Measurements from ENCODE around the gene THAP5.
A peak's percentile ranks its signal among the peaks of the same experiment; 100 is the strongest.

The THAP5 gene
- total RNA-seq: 22.2 to 64.6 (median 44.8) reads per million in 9 experiments

GRCh38 chr7:108569381-108570145 is at the start of gene THAP5, which contains the start of gene DNAJB9:
THAP5 (minus strand) TSS chr7:108569706; CDS start chr7:108569569, 137 bp downstream.
DNAJB9 (plus strand) TSS chr7:108569874; CDS start chr7:108571727, 1,853 bp downstream.
- H3K27ac Mint-ChIP-seq: peak within 1 kb of the TSS; percentile 99 to 100
- DNase-seq: peak; percentile 99
- peaks cover 29 to 47% of the 10 kb centered on the region in 2 donors for H3K4me1 Mint-ChIP-seq (ENCODE audit: low read depth in 2 of 2)
- peaks cover 68% of the 10 kb centered on the region for H3K36me3 Mint-ChIP-seq (ENCODE audit: insufficient read depth)
- no peaks in the 10 kb centered on the region for H3K27me3 Mint-ChIP-seq
- peak within 1 kb of the TSS; percentile 94 to 97 for H3K4me3 Mint-ChIP-seq
- no peaks in the 10 kb centered on the region for H3K9me3 Mint-ChIP-seq
- peak; percentile 86 for ATAC-seq (replicated peaks)

GRCh38 chr7:108618056-108618455 is 48.5 kb upstream of the THAP5 start:
- ATAC-seq (replicated peaks) (no peak), DNase-seq (no peak)
- Mint-ChIP-seq H3K9me3 (no peaks in the 10 kb centered on the region), H3K36me3 (ENCODE audit: insufficient read depth) (no peaks in the 10 kb centered on the region), H3K27me3 (peaks cover 19 to 29% of the 10 kb centered on the region in 2 donors), H3K4me3 (no peak overlapping the region), H3K27ac (no peak overlapping the region), H3K4me1 (ENCODE audit: low read depth in 2 of 2) (no peaks in the 10 kb centered on the region)

DNA sequence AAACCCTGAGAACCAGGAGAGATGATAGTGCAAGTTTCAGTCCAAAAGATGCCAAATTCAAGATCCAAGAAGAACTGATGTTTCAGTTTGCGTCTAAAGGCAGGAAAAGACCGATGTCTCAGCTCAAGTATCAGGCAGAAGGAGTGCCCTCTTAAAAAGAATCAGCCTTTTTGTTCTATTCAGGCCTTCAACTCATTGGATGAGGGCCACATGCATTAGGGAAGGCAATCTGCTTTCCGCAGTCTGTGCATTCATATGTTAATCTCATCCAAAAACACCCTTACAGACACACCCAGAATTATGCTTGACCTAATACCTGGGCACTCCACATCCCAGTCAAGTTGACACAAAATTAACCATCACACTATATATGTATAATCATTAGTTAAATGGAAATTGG is 45.4 kb upstream of the THAP5 start:
- no peak for ATAC-seq (replicated peaks)
- H3K27me3 Mint-ChIP-seq: peaks cover 0 to 7% of the 10 kb centered on the region in 2 donors

DNA sequence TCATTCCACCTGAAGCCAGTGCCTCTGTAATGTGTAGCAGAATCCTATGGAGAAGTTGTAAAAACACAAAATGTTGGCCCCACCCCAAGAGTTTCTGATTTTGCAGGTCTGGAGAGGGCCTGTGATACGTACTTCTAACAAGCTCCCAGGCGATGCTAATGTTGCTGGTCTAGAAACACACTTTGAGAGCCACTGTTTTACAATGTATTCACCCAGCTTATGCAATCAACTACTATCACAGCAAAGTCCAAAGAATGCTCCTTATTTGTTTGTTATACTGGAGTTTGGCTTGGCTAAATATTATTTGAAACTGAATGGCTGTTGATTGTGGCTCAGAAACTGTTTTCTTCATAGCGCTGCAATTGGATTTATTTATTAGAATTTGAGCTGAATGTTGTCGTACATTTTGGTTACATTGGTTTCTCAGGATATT is 44.5 kb upstream of the THAP5 start:
- no peaks in the 10 kb centered on the region for H3K36me3 Mint-ChIP-seq (ENCODE audit: insufficient read depth)
- ATAC-seq (replicated peaks) (no peak), DNase-seq (no peak)
- H3K4me3 Mint-ChIP-seq: no peak overlapping the region
- no peaks in the 10 kb centered on the region for H3K9me3 Mint-ChIP-seq
- H3K27ac Mint-ChIP-seq: no peak overlapping the region
- no peaks in the 10 kb centered on the region for H3K4me1 Mint-ChIP-seq (ENCODE audit: low read depth in 2 of 2)
- H3K27me3 Mint-ChIP-seq: peaks cover 0 to 7% of the 10 kb centered on the region in 2 donors

More for the DNA sequence above, 45.4 kb upstream of the THAP5 start:
- Mint-ChIP-seq H3K4me1 (ENCODE audit: low read depth in 2 of 2) (no peaks in the 10 kb centered on the region), H3K4me3 (no peak overlapping the region), H3K36me3 (ENCODE audit: insufficient read depth) (no peaks in the 10 kb centered on the region), H3K9me3 (no peaks in the 10 kb centered on the region), H3K27ac (no peak overlapping the region)
- no peak for DNase-seq

DNA sequence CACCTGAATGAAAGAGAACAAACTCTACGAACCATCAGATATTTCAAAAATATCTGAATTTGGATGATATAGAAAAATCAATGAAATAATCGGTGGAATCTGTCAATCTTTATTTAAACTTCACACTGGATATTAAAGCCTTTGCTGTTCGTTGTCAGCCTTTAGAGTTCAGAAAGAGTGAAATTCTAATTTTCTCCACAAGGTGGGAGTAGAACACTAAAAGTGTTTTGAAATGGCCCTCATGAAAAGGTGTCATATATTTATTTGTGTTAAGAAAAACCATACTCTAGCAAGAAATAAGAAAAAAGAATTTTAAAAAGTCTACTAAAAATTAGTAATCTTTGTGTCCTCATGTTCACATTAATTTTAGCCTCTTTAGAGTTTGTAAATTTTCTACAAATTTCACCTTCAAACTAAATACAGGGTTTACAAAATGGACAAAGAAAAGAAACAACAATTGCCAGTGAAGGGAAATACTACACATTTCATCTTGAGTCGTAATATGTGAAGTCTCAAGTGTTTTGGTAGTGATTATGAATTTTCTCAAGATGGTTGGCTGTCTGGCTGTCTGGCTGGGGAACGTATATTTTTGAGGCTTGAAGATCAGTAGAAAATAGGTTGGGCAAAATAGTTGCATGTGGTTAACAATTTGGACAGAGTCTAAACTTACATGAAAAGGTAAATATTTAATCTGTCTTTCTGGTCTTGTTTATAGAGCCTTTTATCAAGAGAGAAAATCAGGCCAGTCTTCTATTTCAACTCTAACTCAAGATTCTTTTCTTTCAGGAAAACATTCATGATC is 43.8 kb upstream of the THAP5 start:
- Mint-ChIP-seq H3K4me1 (ENCODE audit: low read depth in 2 of 2) (no peaks in the 10 kb centered on the region), H3K27me3 (peaks cover 0 to 6% of the 10 kb centered on the region in 2 donors), H3K4me3 (no peak overlapping the region), H3K36me3 (ENCODE audit: insufficient read depth) (no peaks in the 10 kb centered on the region), H3K27ac (no peak overlapping the region), H3K9me3 (no peaks in the 10 kb centered on the region)
- DNase-seq: no peak
- ATAC-seq (replicated peaks): peak; percentile 52

DNA sequence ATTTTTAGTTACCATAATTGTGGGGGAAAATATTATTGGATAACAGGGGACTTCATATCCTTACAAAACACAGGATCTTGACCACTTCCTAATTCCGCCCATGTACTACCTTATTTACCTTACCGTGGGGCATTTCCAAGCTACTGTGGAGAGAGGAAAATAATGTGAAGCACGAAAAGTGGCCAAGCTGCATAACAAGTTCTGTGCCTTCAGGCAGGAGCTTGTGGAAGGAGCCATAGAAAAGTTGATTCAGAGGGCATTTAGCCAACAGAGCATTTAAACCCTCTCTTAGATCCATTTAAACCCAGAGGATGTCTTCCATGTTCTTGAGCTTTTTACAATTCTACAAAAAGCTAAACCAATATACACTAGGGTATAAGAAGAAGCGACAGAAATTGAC is 41.8 kb upstream of the THAP5 start:
- DNase-seq (no peak), ATAC-seq (replicated peaks) (no peak)
- Mint-ChIP-seq H3K4me3 (no peak overlapping the region), H3K4me1 (ENCODE audit: low read depth in 2 of 2) (no peaks in the 10 kb centered on the region), H3K27me3 (no peaks in the 10 kb centered on the region), H3K27ac (no peak overlapping the region), H3K36me3 (ENCODE audit: insufficient read depth) (no peaks in the 10 kb centered on the region), H3K9me3 (no peaks in the 10 kb centered on the region)

- no peaks in the 10 kb centered on the region for H3K36me3 Mint-ChIP-seq (ENCODE audit: insufficient read depth)
- H3K4me1 Mint-ChIP-seq (ENCODE audit: low read depth in 2 of 2): peaks cover 0 to 1% of the 10 kb centered on the region in 2 donors
- H3K27ac Mint-ChIP-seq: no peak overlapping the region
- ATAC-seq (replicated peaks) (no peak), DNase-seq (no peak)
- H3K27me3 Mint-ChIP-seq: no peaks in the 10 kb centered on the region
- H3K9me3 Mint-ChIP-seq: no peaks in the 10 kb centered on the region
- H3K4me3 Mint-ChIP-seq: no peak overlapping the region
Measured at GRCh38 chr7:108609643-108610042, 40.1 kb upstream of the THAP5 start.

DNA sequence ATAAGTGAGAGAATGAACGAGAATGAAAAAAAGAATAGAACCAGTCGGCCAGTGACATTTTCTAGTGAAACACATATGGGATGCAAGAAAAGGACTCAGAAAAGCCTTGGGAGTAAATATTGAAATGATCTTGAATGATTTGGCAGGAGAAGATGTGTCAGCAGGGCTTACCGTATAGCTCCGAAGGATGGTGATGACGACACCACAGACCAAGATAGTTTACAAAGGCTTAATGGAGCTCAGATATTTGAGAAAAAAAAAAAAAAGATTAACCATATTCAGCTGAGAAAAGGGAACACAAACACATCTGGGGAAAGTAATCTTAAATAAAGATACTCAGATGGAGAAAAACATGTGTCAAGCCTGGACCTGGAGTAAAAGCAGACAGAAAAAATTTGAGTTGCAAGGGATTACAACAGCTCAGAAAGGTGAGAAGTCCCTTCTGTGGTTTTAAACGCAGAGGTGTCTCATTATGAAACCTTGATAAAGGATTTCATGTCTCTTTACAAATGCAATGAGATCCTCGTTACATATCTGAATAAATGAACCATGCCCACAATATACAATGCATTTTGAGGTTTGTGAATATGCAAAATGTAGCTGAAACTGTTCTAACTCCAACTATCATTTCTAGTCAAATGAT is 36.2 kb upstream of the THAP5 start:
- H3K27ac Mint-ChIP-seq: no peak overlapping the region
- no peak for DNase-seq
- H3K27me3 Mint-ChIP-seq: peaks cover 0 to 6% of the 10 kb centered on the region in 2 donors
- H3K36me3 Mint-ChIP-seq (ENCODE audit: insufficient read depth): no peaks in the 10 kb centered on the region
- H3K4me3 Mint-ChIP-seq: no peak overlapping the region
- peaks cover 0 to 1% of the 10 kb centered on the region in 2 donors for H3K4me1 Mint-ChIP-seq (ENCODE audit: low read depth in 2 of 2)
- H3K9me3 Mint-ChIP-seq: no peaks in the 10 kb centered on the region
- no peak for ATAC-seq (replicated peaks)

GRCh38 chr7:108604307-108605077 is 35.0 kb upstream of the THAP5 start:
- ATAC-seq (replicated peaks) (no peak), DNase-seq (no peak)
- Mint-ChIP-seq H3K27ac (no peak overlapping the region), H3K27me3 (peaks cover 8 to 15% of the 10 kb centered on the region in 2 donors), H3K4me1 (ENCODE audit: low read depth in 2 of 2) (peaks cover 0 to 1% of the 10 kb centered on the region in 2 donors), H3K36me3 (ENCODE audit: insufficient read depth) (peaks cover 4% of the 10 kb centered on the region), H3K4me3 (no peak overlapping the region), H3K9me3 (no peaks in the 10 kb centered on the region)

DNA sequence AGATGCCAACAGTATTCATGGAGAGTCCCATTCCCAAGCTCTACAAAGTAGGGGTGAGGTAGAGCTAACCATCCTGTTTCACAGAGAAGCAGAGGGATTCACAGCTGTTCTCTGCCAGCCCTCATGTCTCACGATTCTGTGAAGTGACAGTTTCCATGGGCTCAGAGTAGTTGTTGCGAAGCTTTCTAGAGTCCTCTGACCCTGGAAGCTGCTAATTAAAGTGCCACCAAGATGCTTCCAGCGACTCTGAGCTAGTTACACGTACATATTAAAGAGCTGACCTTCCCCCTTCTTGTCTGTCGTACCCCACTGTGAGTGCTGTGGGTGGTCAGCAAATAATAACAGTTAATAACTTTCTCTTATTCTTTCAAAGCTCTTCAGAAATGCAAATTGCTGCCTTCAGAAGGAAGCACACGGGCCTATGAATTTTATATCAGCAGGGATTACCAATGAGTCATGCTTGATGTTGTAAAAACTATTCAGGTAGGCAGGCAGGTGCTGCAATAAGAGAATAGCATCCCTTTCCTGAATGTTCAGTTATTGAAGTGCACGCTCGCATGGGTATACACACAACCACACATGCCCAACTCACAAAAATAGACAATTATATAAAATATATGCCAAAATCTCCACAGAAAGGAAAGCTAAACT is 34.3 kb upstream of the THAP5 start:
- ATAC-seq (replicated peaks): no peak
- peaks cover 0 to 1% of the 10 kb centered on the region in 2 donors for H3K4me1 Mint-ChIP-seq (ENCODE audit: low read depth in 2 of 2)
- H3K36me3 Mint-ChIP-seq (ENCODE audit: insufficient read depth): peaks cover 4% of the 10 kb centered on the region
- H3K27me3 Mint-ChIP-seq: peaks cover 15 to 22% of the 10 kb centered on the region in 2 donors
- no peak overlapping the region for H3K27ac Mint-ChIP-seq
- no peak for DNase-seq
- H3K9me3 Mint-ChIP-seq: no peaks in the 10 kb centered on the region
- H3K4me3 Mint-ChIP-seq: no peak overlapping the region

DNA sequence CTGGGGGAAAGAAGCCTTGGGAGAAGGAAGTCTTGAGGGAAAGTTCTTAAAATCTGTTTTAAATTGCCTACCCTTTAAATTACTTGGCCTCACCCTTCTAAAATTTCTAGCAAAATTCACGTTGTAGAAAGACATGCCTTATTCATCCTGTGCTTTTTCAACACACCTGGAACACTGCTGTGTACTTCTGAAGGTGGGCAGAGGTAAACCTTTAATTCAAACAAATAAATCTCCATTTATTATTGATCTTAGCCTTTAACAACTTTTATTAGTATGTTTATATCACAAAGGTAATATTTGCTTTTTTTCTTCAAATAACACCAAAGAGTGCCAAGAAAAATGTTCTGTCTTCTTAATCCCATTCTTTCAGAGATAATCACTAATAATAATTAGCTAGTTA is 30.9 kb upstream of the THAP5 start:
- Mint-ChIP-seq H3K4me3 (no peak overlapping the region), H3K4me1 (ENCODE audit: low read depth in 2 of 2) (peaks cover 0 to under 1% of the 10 kb centered on the region in 2 donors), H3K36me3 (ENCODE audit: insufficient read depth) (peaks cover 4% of the 10 kb centered on the region), H3K27me3 (peaks cover 23 to 49% of the 10 kb centered on the region in 2 donors), H3K9me3 (no peaks in the 10 kb centered on the region), H3K27ac (no peak overlapping the region)
- DNase-seq (no peak), ATAC-seq (replicated peaks) (no peak)

GRCh38 chr7:108598914-108599580 is 29.5 kb upstream of the THAP5 start:
- Mint-ChIP-seq H3K4me3 (no peak overlapping the region), H3K36me3 (ENCODE audit: insufficient read depth) (peaks cover 4% of the 10 kb centered on the region), H3K27ac (no peak overlapping the region), H3K4me1 (ENCODE audit: low read depth in 2 of 2) (no peaks in the 10 kb centered on the region), H3K27me3 (peaks cover 23 to 49% of the 10 kb centered on the region in 2 donors), H3K9me3 (no peaks in the 10 kb centered on the region)
- ATAC-seq (replicated peaks) (no peak), DNase-seq (no peak)
